T47D (cell line): Measurements from ENCODE around the gene PAN2.
"Not testable (repeated sequence)": the region's sequence is repeated elsewhere in the genome, so short reads cannot be mapped to it uniquely, and the experiment has no call there.

Experiments
- DNase-seq, 2 experiments: peaks; one replicate each; pipeline versions ENCODE4 v3.0.0 to v3.0.0-alpha.2; 2011 to 2012; ENCODE audit warnings: low read depth in 1 of 2, low spot score in 1 of 2
- JUND ChIP-seq: IDR thresholded peaks from 2 replicates; pipeline ENCODE4 v1.6.1; 2012; ENCODE audit warnings: low read depth
- in situ Hi-C: cut with HindIII; loops from 2 replicates; pipeline ENCODE4 v1.10.0; 2016; ENCODE audit warnings: low sequenced_read_pairs, low pct_unique_long_range_greater_than_20kb

The PAN2 gene

DNA sequence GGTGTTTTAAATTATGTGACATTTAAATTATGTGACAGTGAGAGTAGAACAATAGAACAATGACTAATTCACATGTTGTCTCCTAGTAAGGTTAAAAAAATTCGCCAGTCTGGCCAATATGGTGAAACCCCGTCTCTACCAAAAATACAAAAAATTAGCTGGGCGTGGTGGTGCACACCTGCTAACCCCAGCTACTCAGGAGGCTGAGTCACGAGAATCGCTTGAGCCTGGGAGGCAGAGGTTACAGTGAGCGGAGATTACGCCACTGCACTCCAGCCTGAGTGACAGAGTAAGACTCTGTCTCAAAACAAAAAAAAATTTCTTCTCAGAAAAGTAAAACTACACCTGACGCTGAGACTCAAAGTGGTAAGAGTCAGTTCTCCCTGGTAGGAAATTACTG lies 36.4 kb downstream of the PAN2 start:
- in situ Hi-C loops, result no loop called here
- TF ChIP-seq JUND, result no peak
- DNase-seq, result no peak

DNA sequence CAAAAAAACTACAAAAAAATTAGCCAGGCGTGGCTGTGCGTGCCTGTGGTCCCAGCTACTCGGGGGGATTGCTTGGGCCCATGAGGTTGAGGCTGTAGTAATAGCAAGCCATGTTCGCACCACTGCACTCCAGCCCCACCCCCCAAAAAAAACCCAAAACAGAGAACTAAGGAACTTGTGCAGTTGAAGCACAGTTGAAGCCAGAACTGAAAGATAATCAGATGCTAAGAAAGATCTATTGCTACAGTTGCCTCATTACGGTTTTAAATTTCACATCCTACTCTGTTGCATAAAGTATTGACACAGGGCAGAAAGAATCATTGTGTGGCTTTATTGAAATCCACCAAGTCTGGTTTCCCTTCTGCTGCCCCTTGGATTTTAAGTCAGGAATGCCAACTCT lies 37.5 kb downstream of the PAN2 start:
- TF ChIP-seq JUND, result no peak
- in situ Hi-C loops, result no loop called here
- DNase-seq, result no peak

DNA sequence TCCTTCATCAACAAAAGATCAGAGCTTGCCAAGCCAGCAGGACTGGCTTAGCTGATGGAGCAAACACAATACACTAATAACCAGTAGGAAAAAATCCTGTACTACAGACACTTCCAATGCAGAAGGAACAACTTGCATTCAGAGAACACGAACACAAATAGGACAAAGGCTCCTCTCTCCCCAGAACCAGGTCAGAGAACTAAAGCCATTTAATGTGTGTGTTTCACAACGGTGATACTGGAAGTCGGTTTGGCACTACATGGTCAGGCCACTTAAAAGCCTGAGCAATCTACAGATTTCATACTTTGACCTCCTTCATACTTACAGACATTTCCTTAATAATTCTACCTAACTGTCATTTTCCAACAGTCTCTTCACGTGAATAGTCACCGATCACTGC lies 40.0 kb downstream of the PAN2 start:
- DNase-seq, result peak in 1 of 2 experiments; percentile 25
- no peak for TF ChIP-seq JUND
- in situ Hi-C loops, result no loop called here

DNA sequence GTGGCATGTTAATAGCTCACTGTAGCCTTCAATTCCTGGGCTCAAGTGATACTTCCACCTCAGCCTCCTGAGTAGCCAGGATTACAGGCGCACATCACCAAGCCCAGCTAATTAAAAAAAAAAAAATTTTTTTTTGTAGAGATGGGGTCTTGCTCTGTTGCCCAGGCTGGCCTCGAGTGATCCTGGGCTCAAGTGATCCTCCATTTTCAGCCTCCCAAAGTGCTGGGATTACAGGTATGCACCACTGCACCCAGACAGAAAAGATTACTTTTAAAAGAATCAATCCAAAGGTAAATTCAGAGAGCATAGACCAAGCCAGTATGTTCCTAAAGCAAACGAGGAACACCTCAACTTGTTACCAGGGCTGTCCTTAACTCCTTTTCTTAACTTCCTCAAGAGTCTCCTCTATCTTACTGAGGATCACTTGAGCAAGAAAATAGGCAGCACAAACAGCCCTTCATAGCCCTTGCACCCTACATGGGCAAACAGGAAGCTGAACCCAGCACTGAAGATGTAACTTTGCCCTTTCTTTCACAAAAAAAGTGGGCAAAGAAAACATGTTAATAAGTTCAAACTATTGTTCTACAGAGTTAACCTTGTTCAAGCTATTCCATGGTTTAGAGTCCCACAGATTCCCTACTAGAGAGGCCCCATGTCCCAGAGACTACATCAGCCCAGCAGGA lies 45.0 kb downstream of the PAN2 start:
- DNase-seq, result peak in 1 of 2 experiments; percentile 30
- in situ Hi-C loops, result no loop called here
- TF ChIP-seq JUND, result no peak

DNA sequence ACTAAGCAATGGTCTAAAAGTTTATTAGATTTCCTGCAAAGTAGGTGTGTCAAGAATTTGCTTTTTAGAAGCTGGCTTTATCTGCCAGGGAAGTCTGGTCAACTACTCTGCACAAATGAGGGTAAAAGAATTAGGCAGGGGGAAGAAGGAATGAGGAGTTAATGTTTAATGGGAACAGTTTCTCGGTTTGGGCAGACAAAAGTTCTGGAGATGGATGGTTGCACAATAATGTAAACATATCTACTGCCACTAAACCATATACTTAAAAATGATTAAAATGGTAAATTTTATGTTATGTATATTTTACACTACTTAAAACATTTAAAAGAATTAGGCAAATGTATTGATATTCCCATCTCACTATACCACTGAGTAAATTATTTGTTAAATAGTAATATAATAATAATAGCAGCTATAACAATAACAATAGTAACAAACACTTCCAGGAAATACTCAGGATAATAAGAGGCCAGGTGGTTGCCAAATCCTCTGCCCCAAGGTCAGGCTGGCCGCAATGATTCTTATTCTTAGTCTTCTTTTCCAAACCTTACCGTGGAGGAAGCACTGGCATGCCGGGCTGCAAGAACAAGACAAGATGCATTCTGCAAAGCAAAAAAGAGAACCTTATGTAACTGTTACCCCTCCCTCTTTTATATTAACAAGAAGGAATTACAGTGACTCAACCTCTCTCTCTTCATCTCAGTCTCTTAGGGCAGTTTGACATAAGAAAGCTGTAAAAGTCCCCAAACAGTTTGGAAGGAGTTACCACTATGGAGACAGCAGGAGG lies 47.6 kb downstream of the PAN2 start:
- TF ChIP-seq JUND, result no peak
- in situ Hi-C loops, result no loop called here
- no peak for DNase-seq

DNA sequence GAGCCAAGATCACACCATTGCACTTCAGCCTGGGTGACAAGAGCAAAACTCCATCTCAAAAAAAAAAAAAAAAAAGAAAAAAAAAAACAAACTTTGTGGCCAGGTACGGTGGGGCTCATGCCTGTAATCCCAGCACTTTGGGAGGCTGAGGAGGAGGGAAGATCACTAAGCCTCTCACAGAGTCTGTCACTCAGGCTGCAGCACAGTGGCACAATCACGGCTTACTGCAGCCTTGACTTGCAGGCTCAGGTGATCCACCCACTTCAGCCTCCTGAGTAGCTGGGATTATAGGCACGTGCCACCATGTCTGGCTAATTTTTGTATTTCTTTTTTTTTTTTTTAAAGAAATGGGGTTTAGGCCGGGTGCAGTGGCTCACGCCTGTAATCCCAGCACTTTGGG lies 49.5 kb downstream of the PAN2 start:
- DNase-seq, in situ Hi-C loops: not testable (repeated sequence)

DNA sequence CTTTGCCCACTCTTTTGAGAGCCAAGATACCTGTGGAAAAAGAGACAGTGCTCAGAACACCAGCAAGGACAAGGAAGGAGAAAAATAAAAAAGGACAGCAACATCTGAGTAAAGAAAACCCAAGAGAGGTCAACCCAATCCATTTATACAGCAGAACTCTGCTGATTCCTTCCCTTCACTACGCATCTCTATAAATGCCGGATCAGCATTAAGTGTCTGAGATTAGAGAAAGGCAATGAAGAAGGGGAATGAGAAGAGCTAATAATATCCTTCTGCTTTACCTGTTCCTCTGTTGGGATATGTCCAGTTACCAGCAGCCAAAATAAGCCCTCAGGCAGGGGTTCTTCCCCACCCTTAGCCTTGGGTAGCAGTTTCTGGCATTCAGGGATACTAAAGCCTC lies 51.2 kb downstream of the PAN2 start:
- in situ Hi-C loops, result no loop called here
- TF ChIP-seq JUND, result no peak
- DNase-seq, result no peak

DNA sequence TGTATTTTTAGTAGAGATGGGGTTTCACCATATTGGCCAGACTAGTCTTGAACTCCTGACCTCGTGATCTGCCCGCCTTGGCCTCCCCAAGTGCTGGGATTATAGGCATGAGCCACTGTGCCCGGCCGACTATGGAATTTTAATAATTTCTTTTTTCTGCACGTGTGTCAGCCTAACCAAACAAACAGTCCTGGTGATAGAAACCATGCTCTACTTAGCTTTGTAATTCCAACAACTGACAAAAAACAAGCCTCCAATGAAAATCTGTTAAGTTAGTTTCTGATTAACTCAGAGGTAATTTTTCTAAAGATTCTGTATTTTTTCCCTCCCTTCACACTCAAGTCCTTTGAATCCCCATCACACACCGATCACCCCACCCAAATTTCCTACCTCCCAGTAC lies 51.8 kb downstream of the PAN2 start:
- in situ Hi-C loops, result no loop called here
- no peak for TF ChIP-seq JUND
- no peak for DNase-seq

DNA sequence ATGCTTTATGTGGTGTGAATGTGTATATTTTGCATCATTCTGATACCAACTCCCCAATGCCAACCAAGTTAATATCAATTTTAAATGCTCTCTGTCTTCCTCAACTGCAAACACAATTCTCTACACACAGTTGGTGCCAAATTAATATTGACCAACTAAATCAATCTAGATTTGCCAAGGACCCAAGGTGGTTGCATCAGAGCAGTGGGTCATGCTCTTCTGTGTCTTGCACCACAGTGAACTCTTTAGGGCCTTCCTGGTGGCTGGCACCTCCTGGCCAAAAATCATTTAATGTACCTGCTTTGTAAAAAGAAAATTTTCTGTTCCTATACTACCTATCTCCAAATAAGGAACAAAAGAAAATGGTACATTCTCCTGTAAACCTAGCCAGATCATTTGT lies 53.0 kb downstream of the PAN2 start:
- no peak for TF ChIP-seq JUND
- no peak for DNase-seq
- in situ Hi-C loops, result no loop called here

DNA sequence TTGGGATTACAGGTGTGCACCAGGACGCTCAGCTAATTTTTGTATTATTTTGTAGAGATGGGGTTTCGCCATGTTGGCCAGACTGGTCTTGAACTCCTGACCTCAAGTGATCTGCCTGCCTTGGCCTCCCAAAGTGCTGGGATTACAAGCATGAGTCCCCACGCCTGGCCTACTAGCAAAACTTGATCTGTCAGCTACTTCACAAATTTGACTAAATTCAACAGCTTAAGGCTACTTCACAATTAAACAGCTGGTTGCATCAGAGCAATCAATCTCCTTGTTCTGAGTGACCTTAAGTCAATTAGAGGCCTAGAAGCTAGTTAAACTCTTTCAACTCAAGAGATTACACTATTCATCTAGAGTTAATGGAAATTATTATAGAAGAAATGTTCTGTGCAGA lies 54.9 kb downstream of the PAN2 start:
- no peak for TF ChIP-seq JUND
- no peak for DNase-seq
- in situ Hi-C loops, result no loop called here

DNA sequence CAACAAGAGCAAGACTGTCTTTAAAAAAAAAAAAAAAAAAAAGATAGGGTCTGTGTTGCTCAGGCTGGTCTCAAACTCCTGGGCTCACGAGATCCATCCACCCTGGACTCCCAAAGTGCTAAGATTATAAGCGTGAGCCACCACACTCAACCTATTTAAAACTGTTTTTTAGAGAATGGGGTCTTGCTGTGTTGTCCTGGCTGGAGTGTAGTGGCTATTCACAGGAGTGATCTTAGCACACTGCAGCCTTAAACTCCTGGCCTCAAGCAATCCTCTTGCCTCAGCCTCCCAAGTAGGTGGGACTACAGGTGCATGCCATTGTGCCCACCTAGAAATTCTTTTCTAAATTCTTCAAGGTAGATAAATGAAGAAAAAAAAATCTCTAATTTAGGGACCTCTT lies 59.5 kb downstream of the PAN2 start:
- no peak for DNase-seq
- in situ Hi-C loops, result no loop called here

DNA sequence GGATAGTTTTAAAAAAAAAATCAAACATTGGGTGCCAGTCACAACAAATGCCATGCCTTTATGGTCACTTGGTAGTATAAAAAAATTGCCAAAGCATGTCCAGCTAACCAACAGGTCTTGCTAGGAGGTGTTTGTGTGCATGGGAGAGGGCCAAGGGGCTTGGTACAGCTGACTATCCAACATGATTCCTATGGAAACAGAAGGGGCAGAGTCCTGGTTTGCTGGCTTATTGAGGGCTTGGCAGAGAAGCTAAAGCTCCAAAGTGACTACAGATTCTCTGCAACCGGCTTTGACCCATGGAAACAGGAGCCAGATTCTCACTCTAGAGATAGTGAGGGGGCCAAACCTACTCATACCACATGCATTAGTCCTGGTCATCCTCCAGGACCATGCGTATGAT lies 61.3 kb downstream of the PAN2 start:
- in situ Hi-C loops, DNase-seq: not testable (repeated sequence)

More for the DNA sequence above, 59.5 kb downstream of the PAN2 start:
- no peak for TF ChIP-seq JUND

DNA sequence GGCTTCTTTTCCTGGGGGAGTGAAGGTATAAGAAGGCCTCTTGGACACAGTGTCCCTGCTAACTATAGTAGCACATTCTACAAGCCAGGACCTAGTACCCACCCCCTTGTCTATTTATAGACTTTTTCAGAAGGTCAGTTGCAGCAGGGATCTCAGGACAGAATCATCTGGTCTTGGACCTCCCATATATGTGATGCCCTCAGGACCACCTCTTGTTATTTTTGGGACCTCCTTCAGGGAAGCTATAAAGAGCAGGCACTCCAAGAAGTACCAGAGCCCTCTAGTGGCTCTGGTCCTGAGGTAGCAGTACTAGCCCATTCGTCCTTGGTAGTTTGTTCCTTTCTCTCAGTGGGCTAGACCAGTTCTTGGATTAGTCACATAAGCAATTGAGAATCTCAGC lies 62.8 kb downstream of the PAN2 start:
- TF ChIP-seq JUND, result no peak
- in situ Hi-C loops, result no loop called here
- peak; percentile 51 to 53 for DNase-seq
